ENCODE results near the gene PLEKHG2.

GRCh38 chr19:39390751-39391437, 21.6 kb upstream of the PLEKHG2 start, which contains the start of the genes MED29 and PAF1:
- no peak for TF ChIP-seq CTCF (IDR thresholded peaks at IDR 0.05)
- peak; percentile 75 for TF ChIP-seq POLR2A (IDR thresholded peaks at IDR 0.05)
